Breast epithelium (tissue), 4 donors: ENCODE measurements around the gene POU6F1. TPM values are rescaled to one million over a fixed set of nuclear protein-coding genes. Genes with fewer than 3 reads are reported as not detected.
A peak's percentile ranks its signal among the peaks of the same experiment; 100 is the strongest.

Source experiments
- DNase-seq, 2 donors: peaks; one replicate each; pipeline ENCODE4 v3.0.0-alpha.2; 2019; ENCODE audit warnings: low spot score in 2 of 2
- H3K27ac ChIP-seq, 2 donors: fragments of 200-600 bp; sonication (generic) in 1 of 2; one replicate each; pipeline ENCODE4 v1.5.1; 2016 to 2019; ENCODE audit warnings: mild to moderate bottlenecking in 1 of 2
- H3K27me3 ChIP-seq, 2 donors: fragments of 200-600 bp; sonication (generic) in 1 of 2; one replicate each; pipeline versions ENCODE4 v1.5.1 to v1.6.0; 2017 to 2019; ENCODE audit warnings: control low read depth in 1 of 2, mild to moderate bottlenecking in 1 of 2
- H3K36me3 ChIP-seq: fragments of 200-600 bp; one replicate; pipeline ENCODE4 v1.5.1; 2019
- H3K4me1 ChIP-seq, 2 donors: fragments of 200-600 bp; sonication (generic); one replicate each; pipeline ENCODE4 v1.5.1; 2016 to 2019; ENCODE audit warnings: control low read depth in 1 of 2
- H3K4me3 ChIP-seq, 3 donors: fragments of 200-600 bp; sonication (generic); 1 replicate in 2 of 3; 2 replicates in 1 of 3; pipeline ENCODE4 v1.5.1; 2016 to 2019; ENCODE audit warnings: mild to moderate bottlenecking in 3 of 3, moderate library complexity in 2 of 3
- H3K9me3 ChIP-seq, 2 donors: fragments of 200-600 bp; sonication (generic) in 1 of 2; one replicate each; pipeline ENCODE4 v1.5.1; 2016 to 2019; ENCODE audit warnings: control low read depth in 1 of 2
- POLR2A ChIP-seq: fragments of 450-650 bp; IDR thresholded peaks from one replicate; pipeline ENCODE4 v1.6.1; 2016; ENCODE audit warnings: antibody characterized with exemption, mild to moderate bottlenecking, moderate library complexity
- POLR2AphosphoS5 ChIP-seq, 3 donors: sonication (generic); formaldehyde crosslinking; IDR thresholded peaks; one replicate each; pipeline ENCODE4 v1.6.1; 2017; ENCODE audit warnings: antibody characterized with exemption in 3 of 3
- intact Hi-C: fragments of 100-400 bp; cut with DNase I; formaldehyde crosslinking; loops from one replicate; pipeline ENCODE4 v1.15.1; 2023; ENCODE audit warnings: low total_unique reads
- total RNA-seq, 3 donors: library from RNA; depleted of rRNA; stranded (reverse); fragments of >200 nt; gene quantifications; one replicate each; pipeline ENCODE4 v1.1.0, GENCODE V29; 2016
- TF ChIP-seq, protein P1 (sequence below), 3 donors: fragments of 450-650 bp; IDR thresholded peaks; one replicate each; pipeline ENCODE4 v1.5.1; 2016 to 2017; ENCODE audit warnings: antibody characterized with exemption in 3 of 3, mild to moderate bottlenecking in 3 of 3, moderate library complexity in 3 of 3

POU6F1 gene
- total RNA-seq, 3 donors from 2014 or later = 10.5 to 23.3 (median 15.2) TPM

DNA sequence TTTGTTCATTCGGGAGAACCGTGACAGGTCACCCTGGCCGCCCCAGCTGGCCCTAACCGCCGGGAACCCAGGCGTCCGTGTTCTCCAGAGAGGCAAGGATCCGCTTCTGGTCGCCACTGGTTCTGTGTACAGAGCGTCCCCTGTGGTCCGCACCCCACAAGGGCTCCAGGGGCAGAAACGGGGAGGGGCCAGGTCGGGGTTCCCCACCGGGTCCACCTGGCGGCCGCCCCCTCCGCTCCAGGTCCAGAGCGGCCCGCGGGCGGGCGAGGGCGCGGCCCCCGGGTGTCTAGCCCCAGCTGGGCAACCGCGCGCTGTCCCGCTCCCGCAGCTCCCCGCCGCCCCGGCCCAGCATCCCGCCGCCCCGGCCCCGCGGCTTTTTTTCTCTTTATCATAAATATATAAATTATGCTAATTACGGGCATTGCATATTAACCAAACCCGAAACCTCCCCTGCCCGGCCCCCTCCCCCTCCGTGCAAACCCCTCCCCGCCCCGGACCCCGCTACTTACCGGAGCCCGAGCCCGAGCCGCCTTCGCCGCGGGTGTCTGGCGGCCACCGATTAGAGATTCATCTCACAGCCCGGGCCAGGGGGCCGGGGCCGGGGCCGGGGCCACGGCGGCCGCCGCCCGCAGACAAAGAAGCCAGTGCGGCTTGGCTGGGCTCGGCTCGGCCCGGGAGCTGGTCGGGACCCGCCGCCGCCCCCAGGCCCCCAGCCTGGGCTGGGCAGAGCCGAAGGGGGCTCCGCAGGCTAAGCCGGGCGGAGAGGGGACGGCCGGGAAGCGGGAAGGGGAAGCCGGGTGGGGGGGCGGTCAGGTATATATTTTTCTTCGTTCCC is 512 bp downstream of the POU6F1 start:
- DNase-seq = peak; percentile 55 to 61
- intact Hi-C loops = no loop called here
- peak overlapping the region; percentile 64 to 91 (median 91) for H3K4me3 ChIP-seq
- no peak for TF ChIP-seq POLR2A
- TF ChIP-seq, protein P1, sequence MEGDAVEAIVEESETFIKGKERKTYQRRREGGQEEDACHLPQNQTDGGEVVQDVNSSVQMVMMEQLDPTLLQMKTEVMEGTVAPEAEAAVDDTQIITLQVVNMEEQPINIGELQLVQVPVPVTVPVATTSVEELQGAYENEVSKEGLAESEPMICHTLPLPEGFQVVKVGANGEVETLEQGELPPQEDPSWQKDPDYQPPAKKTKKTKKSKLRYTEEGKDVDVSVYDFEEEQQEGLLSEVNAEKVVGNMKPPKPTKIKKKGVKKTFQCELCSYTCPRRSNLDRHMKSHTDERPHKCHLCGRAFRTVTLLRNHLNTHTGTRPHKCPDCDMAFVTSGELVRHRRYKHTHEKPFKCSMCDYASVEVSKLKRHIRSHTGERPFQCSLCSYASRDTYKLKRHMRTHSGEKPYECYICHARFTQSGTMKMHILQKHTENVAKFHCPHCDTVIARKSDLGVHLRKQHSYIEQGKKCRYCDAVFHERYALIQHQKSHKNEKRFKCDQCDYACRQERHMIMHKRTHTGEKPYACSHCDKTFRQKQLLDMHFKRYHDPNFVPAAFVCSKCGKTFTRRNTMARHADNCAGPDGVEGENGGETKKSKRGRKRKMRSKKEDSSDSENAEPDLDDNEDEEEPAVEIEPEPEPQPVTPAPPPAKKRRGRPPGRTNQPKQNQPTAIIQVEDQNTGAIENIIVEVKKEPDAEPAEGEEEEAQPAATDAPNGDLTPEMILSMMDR (IDR thresholded peaks at IDR 0.05) = peak in 1 of 3 donors; percentile 8
- peak in 1 of 3 donors; percentile 36 for TF ChIP-seq POLR2AphosphoS5 (IDR thresholded peaks at IDR 0.05)
- H3K4me1 ChIP-seq = no peaks in the 10 kb centered on the region
- no peaks in the 10 kb centered on the region for H3K9me3 ChIP-seq
- H3K27ac ChIP-seq = peak overlapping the region; percentile 96 to 99
- no peaks in the 10 kb centered on the region for H3K27me3 ChIP-seq
- H3K36me3 ChIP-seq = no peaks in the 10 kb centered on the region

GRCh38 chr12:51216642-51217041 is 1.2 kb downstream of the POU6F1 start:
- H3K9me3 ChIP-seq = no peaks in the 10 kb centered on the region
- H3K36me3 ChIP-seq = no peaks in the 10 kb centered on the region
- intact Hi-C loops = no loop called here
- H3K4me3 ChIP-seq = peak overlapping the region; percentile 64 to 91 (median 91)
- no peaks in the 10 kb centered on the region for H3K27me3 ChIP-seq
- DNase-seq = no peak
- no peaks in the 10 kb centered on the region for H3K4me1 ChIP-seq
- H3K27ac ChIP-seq = peak overlapping the region; percentile 96 to 99
- TF ChIP-seq, protein P1 (IDR thresholded peaks at IDR 0.05) = no peak
- TF ChIP-seq POLR2AphosphoS5 (IDR thresholded peaks at IDR 0.05) (no peak), POLR2A (no peak)

- no peak for DNase-seq
- H3K27ac ChIP-seq = no peak overlapping the region
- no peak overlapping the region for H3K4me3 ChIP-seq
- no peaks in the 10 kb centered on the region for H3K27me3 ChIP-seq
- H3K9me3 ChIP-seq = no peaks in the 10 kb centered on the region
- intact Hi-C loops = no loop called here
- no peak for TF ChIP-seq POLR2A
- TF ChIP-seq POLR2AphosphoS5 (IDR thresholded peaks at IDR 0.05) = no peak
- TF ChIP-seq, protein P1 (IDR thresholded peaks at IDR 0.05) = no peak
- no peaks in the 10 kb centered on the region for H3K4me1 ChIP-seq
- no peaks in the 10 kb centered on the region for H3K36me3 ChIP-seq
Measured at GRCh38 chr12:51214895-51215294, 3.0 kb downstream of the POU6F1 start.

DNA sequence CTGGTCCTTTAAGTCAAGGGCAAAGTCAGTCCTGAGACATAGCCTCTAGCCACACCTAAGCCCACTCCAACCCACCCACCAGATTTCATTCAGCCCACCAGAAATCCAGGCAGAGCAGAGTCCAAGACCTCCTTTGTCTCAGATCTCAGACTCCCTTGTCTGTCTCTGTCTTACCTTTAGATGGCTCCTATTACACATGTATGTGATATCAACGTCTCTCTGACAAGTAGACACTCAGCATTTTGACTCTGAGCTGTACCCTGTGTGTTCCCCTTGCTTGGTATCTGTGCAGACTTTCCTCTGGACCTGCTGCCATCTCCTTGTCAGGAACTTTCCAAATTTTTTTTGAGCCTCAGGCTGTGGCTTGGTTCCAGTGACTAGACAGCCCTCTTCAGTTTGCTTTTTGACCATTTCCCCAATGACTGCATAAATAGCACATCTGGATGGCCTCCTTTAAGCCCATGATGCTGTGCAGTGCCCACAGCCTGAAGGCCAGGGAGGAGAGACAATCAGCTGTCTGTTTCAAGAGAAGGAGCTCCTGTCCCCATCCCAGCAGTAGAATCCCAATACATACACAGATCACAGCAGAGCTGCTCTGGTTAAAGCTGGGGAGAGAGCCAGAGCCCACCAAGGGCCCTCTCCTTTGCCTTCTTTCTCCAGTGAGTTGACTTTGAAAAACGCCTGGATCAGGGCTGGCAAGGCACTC is 7.0 kb downstream of the POU6F1 start:
- intact Hi-C loops = no loop called here
- H3K27ac ChIP-seq = no peak overlapping the region
- H3K9me3 ChIP-seq = no peaks in the 10 kb centered on the region
- H3K27me3 ChIP-seq = no peaks in the 10 kb centered on the region
- no peaks in the 10 kb centered on the region for H3K36me3 ChIP-seq
- TF ChIP-seq POLR2AphosphoS5 (IDR thresholded peaks at IDR 0.05) (no peak), POLR2A (no peak)
- TF ChIP-seq, protein P1 (IDR thresholded peaks at IDR 0.05) = no peak
- no peaks in the 10 kb centered on the region for H3K4me1 ChIP-seq
- no peak for DNase-seq
- no peak overlapping the region for H3K4me3 ChIP-seq

DNA sequence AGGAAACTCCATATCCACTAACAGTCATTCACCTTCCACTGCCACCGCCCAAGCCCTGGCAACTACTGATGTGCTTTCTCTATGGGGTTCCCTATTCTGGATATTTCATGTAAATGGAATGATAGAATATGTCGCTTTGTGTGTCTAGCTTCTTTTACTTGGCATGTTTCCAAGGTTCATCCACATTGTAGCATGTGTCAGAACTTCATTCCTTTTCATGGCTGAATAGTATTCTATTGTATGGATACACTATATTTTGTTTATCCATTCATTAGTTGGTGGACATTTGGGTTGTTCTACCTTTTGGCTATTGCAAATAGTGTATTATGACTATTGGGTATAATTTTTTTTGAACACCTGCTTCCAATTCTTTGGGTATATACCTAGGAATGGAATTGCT is 8.6 kb downstream of the POU6F1 start:
- H3K36me3 ChIP-seq = no peaks in the 10 kb centered on the region
- H3K4me3 ChIP-seq = no peak overlapping the region
- no peaks in the 10 kb centered on the region for H3K4me1 ChIP-seq
- no peaks in the 10 kb centered on the region for H3K9me3 ChIP-seq
- DNase-seq = no peak
- no peak overlapping the region for H3K27ac ChIP-seq
- TF ChIP-seq POLR2AphosphoS5 (IDR thresholded peaks at IDR 0.05) (no peak), POLR2A (no peak)
- TF ChIP-seq, protein P1 (IDR thresholded peaks at IDR 0.05) = no peak
- intact Hi-C loops = no loop called here
- no peaks in the 10 kb centered on the region for H3K27me3 ChIP-seq
